IPS DF 19.7 (cell line): ENCODE measurements around the gene REEP2.
"Not testable (repeated sequence)": the region's sequence is repeated elsewhere in the genome, so short reads cannot be mapped to it uniquely, and the experiment has no call there.

ENCODE experiments used
- DNase-seq: peaks from one replicate; pipeline ENCODE4 v3.0.0-alpha.2; 2013; ENCODE audit warnings: low read depth, low spot score

Gene REEP2

GRCh38 chr5:138438724-138439476, at the start of gene REEP2:
Gene REEP2, plus strand, starts transcription at chr5:138439057. Its CDS starts 152 bp downstream, at chr5:138439209.
- DNase-seq, result peak; percentile 30

GRCh38 chr5:138389332-138389731, 49.5 kb upstream of the REEP2 start:
- no peak for DNase-seq

GRCh38 chr5:138389911-138390310, 48.9 kb upstream of the REEP2 start:
- not testable (repeated sequence) for DNase-seq

- DNase-seq, result no peak
Measured at GRCh38 chr5:138391859-138392386, 46.9 kb upstream of the REEP2 start.

- no peak for DNase-seq
Measured at GRCh38 chr5:138402640-138403039, 36.2 kb upstream of the REEP2 start.

- DNase-seq, result no peak
Measured at GRCh38 chr5:138408023-138408422, 30.8 kb upstream of the REEP2 start.

GRCh38 chr5:138410996-138411640, 27.7 kb upstream of the REEP2 start:
- not testable (repeated sequence) for DNase-seq

GRCh38 chr5:138418444-138418843, 20.4 kb upstream of the REEP2 start:
- no peak for DNase-seq

GRCh38 chr5:138425079-138425478, 13.8 kb upstream of the REEP2 start:
- no peak for DNase-seq

GRCh38 chr5:138435943-138436342, 2.9 kb upstream of the REEP2 start:
- DNase-seq, result no peak

GRCh38 chr5:138438003-138438723, 694 bp upstream of the REEP2 start:
- DNase-seq, result no peak

GRCh38 chr5:138439477-138440158, 761 bp downstream of the REEP2 start:
- no peak for DNase-seq

- no peak for DNase-seq
Measured at GRCh38 chr5:138440159-138441073, 1.6 kb downstream of the REEP2 start.

GRCh38 chr5:138441221-138441620, 2.4 kb downstream of the REEP2 start:
- DNase-seq, result no peak

GRCh38 chr5:138444078-138444773, 5.4 kb downstream of the REEP2 start:
- no peak for DNase-seq

- DNase-seq, result no peak
Measured at GRCh38 chr5:138444774-138445546, 6.1 kb downstream of the REEP2 start.

- no peak for DNase-seq
Measured at GRCh38 chr5:138445547-138446271, 6.9 kb downstream of the REEP2 start.

GRCh38 chr5:138448070-138448469, 9.2 kb downstream of the REEP2 start:
- no peak for DNase-seq
